GM12865 (cell line): ENCODE measurements around the gene TNNT1.

Source experiments
- DNase-seq: peaks from one replicate; pipeline ENCODE4 v3.0.0; 2010; ENCODE audit warnings: low read depth
- H3K4me3 ChIP-seq: 2 replicates; pipeline ENCODE4 v1.5.1; 2011; ENCODE audit warnings: mild to moderate bottlenecking, low read depth, low read length, control low read depth
- CTCF ChIP-seq: IDR thresholded peaks from 2 replicates; pipeline ENCODE4 v1.5.1; 2011; ENCODE audit warnings: low read length, control low read depth, low read depth, inconsistent platforms; ENCODE audit not compliant: insufficient read depth; ENCODE audit errors: missing control alignments

Gene TNNT1

GRCh38 chr19:55137915-55138314 is 11.1 kb downstream of the TNNT1 start:
- no peak for DNase-seq
- H3K4me3 ChIP-seq = no peak overlapping the region
- no peak for TF ChIP-seq CTCF

- DNase-seq = no peak
- TF ChIP-seq CTCF = no peak
- H3K4me3 ChIP-seq = no peak overlapping the region
Observed at GRCh38 chr19:55136399-55137102, 12.5 kb downstream of the TNNT1 start.

- no peak for DNase-seq
- TF ChIP-seq CTCF = no peak
- no peak overlapping the region for H3K4me3 ChIP-seq
Observed at GRCh38 chr19:55134736-55135135, 14.3 kb downstream of the TNNT1 start.

GRCh38 chr19:55133639-55134444 is 15.2 kb downstream of the TNNT1 start:
- DNase-seq = peak; percentile 55
- TF ChIP-seq CTCF = no peak
- no peak overlapping the region for H3K4me3 ChIP-seq

GRCh38 chr19:55132453-55133129 is 16.4 kb downstream of the TNNT1 start:
- DNase-seq = no peak
- peak; percentile 5 for TF ChIP-seq CTCF
- H3K4me3 ChIP-seq = no peak overlapping the region

- no peak for TF ChIP-seq CTCF
- no peak for DNase-seq
Observed at GRCh38 chr19:55131421-55131820, 17.6 kb downstream of the TNNT1 start.

More at GRCh38 chr19:55131421-55131820, 17.6 kb downstream of the TNNT1 start:
- H3K4me3 ChIP-seq = no peak overlapping the region
